GM19372 (cell line): ENCODE results near the gene AGK.
A peak's percentile ranks its signal among the peaks of the same experiment; 100 is the strongest.

ENCODE experiments used
- ATAC-seq: cut with Tn5 transposase; IDR thresholded peaks from one replicate; pipeline ENCODE4 v1.9.1; 2021; ENCODE audit warnings: mild to moderate bottlenecking, low read depth, moderate library complexity; ENCODE audit not compliant: unreplicated experiment

AGK gene

DNA sequence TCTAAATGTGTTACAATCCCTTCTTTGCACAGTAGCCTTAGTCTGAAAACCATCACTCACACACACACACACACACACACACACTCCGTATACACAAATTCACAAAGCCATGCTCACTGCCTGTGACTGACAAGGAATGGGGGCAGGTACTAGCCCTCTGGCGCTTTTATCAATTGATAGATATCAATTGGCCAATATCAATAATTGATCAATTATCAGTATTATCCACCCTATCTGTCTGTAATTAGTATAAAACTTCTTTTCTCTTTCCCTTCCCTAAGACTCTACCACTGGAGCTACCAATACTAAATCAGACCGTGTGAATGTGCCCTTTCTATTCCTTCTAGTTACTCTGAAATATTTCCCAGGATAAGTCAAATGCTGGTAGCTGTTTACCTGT, 148.7 kb downstream of the AGK start:
- ATAC-seq, result no peak

GRCh38 chr7:141700296-141700847, 149.2 kb downstream of the AGK start:
- no peak for ATAC-seq

GRCh38 chr7:141700848-141701371, 149.7 kb downstream of the AGK start:
- no peak for ATAC-seq

GRCh38 chr7:141701489-141702046, 150.4 kb downstream of the AGK start:
- peak; percentile 75 for ATAC-seq

- peak; percentile 71 for ATAC-seq
Observed at GRCh38 chr7:141702047-141702567, 150.9 kb downstream of the AGK start, which contains the start of gene DENND11. DENND11 (minus strand) TSS chr7:141702166; CDS start chr7:141702153, 13 bp downstream.

DNA sequence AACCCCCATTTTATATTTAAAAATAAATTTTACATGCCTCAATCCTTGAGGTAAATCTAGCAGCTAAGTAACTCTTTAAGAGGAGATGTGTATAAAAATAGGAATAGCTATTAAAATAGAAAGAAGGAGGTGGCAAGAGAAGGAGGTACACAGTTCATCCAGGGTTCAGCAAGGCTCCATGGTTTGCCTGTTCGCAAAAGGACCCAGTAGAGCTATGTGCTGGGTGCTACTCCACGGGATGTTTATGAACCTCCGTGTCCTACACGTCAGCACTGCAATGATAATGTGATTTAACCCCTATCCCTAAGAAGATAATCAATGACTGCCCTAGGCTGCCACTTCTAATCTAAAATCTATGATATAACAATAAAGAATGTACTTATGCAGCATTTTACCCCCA, 151.7 kb downstream of the AGK start:
- no peak for ATAC-seq

DNA sequence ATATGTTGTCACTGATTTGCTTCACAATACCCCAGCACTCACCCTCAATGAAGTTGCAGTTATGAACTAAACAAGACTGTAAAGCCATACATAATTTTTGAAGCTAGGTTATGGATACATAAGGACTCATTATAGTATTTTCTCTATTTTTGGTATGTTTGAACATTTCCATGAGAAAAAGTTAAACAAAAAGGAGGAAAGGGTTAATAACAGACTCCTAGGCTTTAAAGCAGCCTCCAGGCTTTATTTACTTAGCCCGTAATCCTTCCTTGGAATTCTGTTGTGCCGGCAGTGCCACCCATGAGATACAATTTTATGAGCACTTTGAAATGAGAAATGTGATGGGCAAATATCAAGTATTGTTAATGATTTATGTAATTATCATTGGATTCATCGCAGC, 152.9 kb downstream of the AGK start:
- no peak for ATAC-seq

DNA sequence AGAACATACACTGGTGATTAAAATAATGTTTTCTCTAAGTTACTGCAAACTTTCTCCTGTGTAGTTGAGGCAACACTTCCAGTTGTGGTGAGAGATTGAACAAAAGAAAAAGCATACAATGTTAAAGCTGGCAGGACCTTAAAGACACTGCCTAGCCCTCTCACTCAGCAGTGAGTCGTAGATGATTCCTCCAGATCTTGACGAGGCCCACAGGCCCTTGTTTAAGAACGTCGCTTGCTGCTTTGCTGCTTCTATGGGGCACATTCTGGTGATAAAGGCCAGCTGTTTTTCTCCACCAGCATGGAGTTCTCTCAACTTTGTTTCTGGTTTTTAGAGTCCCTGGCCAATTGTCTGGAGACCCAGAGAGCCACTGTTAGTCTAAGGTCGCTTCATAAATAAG, 153.5 kb downstream of the AGK start:
- ATAC-seq, result no peak
